Colonic mucosa (tissue), 4 donors: ENCODE results near the gene MTG1. TPM values are rescaled to one million over a fixed set of nuclear protein-coding genes. Genes with fewer than 3 reads are reported as not detected.

Source experiments
- DNase-seq: peaks from one replicate; pipeline ENCODE4 v3.0.0-alpha.2; 2020
- H3K27ac ChIP-seq: fragments of 200-600 bp; one replicate; pipeline ENCODE4 v1.8.0; 2021
- H3K27me3 ChIP-seq: fragments of 200-600 bp; one replicate; pipeline ENCODE4 v1.8.0; 2021
- H3K36me3 ChIP-seq: fragments of 200-600 bp; one replicate; pipeline ENCODE4 v1.8.0; 2021
- H3K4me1 ChIP-seq: fragments of 200-600 bp; one replicate; pipeline ENCODE4 v1.8.0; 2021; ENCODE audit warnings: mild to moderate bottlenecking
- H3K4me3 ChIP-seq: fragments of 200-600 bp; one replicate; pipeline ENCODE4 v1.8.0; 2021
- H3K9ac ChIP-seq, 2 donors: one replicate each; pipeline ENCODE4 v1.7.0; 2013; ENCODE audit warnings: control low read depth in 2 of 2, low read depth in 2 of 2, low read length in 2 of 2
- H3K9me3 ChIP-seq: fragments of 200-600 bp; one replicate; pipeline ENCODE4 v1.8.0; 2021
- CTCF ChIP-seq: fragments of 200-600 bp; IDR thresholded peaks from one replicate; pipeline ENCODE4 v1.8.0; 2022; ENCODE audit warnings: antibody characterized with exemption, mild to moderate bottlenecking
- intact Hi-C: fragments of 100-400 bp; cut with DNase I; formaldehyde crosslinking; loops from one replicate; pipeline ENCODE4 v1.14.1; 2022
- total RNA-seq, 2 donors: library from RNA; stranded (reverse); fragmentation: NEBNext Ultra II Directional in 1 of 2; extraction: Animal tissue kit (Norgen Biotek cat#: 25700) in 1 of 2; gene quantifications; one replicate each; pipeline ENCODE4 v1.2.1, GENCODE V29; 2021
- donor health status: healthy.
- donor health status: DM: no; HTN: no; CAD: no.
- donor health status: DM: no; HTN: no; CAD: no.

The MTG1 gene
- total RNA-seq, 2 donors from 2014 or later: 31.2 to 59.5 TPM

- TF ChIP-seq CTCF: no peak
- Histone ChIP-seq H3K4me3 (no peak overlapping the region), H3K27ac (no peak overlapping the region), H3K4me1 (no peaks in the 10 kb centered on the region), H3K9ac (no peak overlapping the region), H3K9me3 (no peaks in the 10 kb centered on the region), H3K27me3 (no peaks in the 10 kb centered on the region), H3K36me3 (no peaks in the 10 kb centered on the region)
- peak; percentile 14 for DNase-seq
- intact Hi-C loops: no loop called here
These were observed 63.3 kb downstream of the MTG1 start for GRCh38 chr10:133457100-133457841.

- no peak for TF ChIP-seq CTCF
- no peaks in the 10 kb centered on the region for H3K9me3 ChIP-seq
- H3K4me3 ChIP-seq: no peak overlapping the region
- intact Hi-C loops: no loop called here
- H3K36me3 ChIP-seq: no peaks in the 10 kb centered on the region
- H3K4me1 ChIP-seq: no peaks in the 10 kb centered on the region
- no peaks in the 10 kb centered on the region for H3K27me3 ChIP-seq
- DNase-seq: no peak
- H3K9ac ChIP-seq: no peak overlapping the region
- H3K27ac ChIP-seq: no peak overlapping the region
These were observed 64.2 kb downstream of the MTG1 start for GRCh38 chr10:133458021-133458709.

GRCh38 chr10:133458710-133459453, 64.9 kb downstream of the MTG1 start:
- Histone ChIP-seq H3K27me3 (no peaks in the 10 kb centered on the region), H3K27ac (no peak overlapping the region), H3K4me1 (no peaks in the 10 kb centered on the region), H3K4me3 (no peak overlapping the region), H3K36me3 (no peaks in the 10 kb centered on the region), H3K9ac (no peak overlapping the region), H3K9me3 (no peaks in the 10 kb centered on the region)
- DNase-seq: no peak
- intact Hi-C loops: no loop called here
- TF ChIP-seq CTCF: no peak

GRCh38 chr10:133459454-133460207, 65.7 kb downstream of the MTG1 start:
- no peaks in the 10 kb centered on the region for H3K36me3 ChIP-seq
- DNase-seq: peak; percentile 9
- no peak for TF ChIP-seq CTCF

GRCh38 chr10:133460208-133460769, 66.3 kb downstream of the MTG1 start:
- Histone ChIP-seq H3K36me3 (no peaks in the 10 kb centered on the region), H3K4me1 (no peaks in the 10 kb centered on the region), H3K27me3 (no peaks in the 10 kb centered on the region), H3K9me3 (no peaks in the 10 kb centered on the region), H3K4me3 (no peak overlapping the region), H3K9ac (no peak overlapping the region), H3K27ac (no peak overlapping the region)
- DNase-seq: no peak
- intact Hi-C loops: no loop called here
- TF ChIP-seq CTCF: no peak

More at GRCh38 chr10:133459454-133460207, 65.7 kb downstream of the MTG1 start:
- H3K27me3 ChIP-seq: no peaks in the 10 kb centered on the region
- H3K4me3 ChIP-seq: no peak overlapping the region
- H3K9me3 ChIP-seq: no peaks in the 10 kb centered on the region
- no peak overlapping the region for H3K9ac ChIP-seq
- H3K27ac ChIP-seq: no peak overlapping the region
- intact Hi-C loops: no loop called here
- H3K4me1 ChIP-seq: no peaks in the 10 kb centered on the region
